GM19467 (cell line): ENCODE results near the gene MIGA2.

Experiments
- ATAC-seq: cut with Tn5 transposase; IDR thresholded peaks from one replicate; pipeline ENCODE4 v1.9.1; 2021; ENCODE audit warnings: mild to moderate bottlenecking, moderate library complexity; ENCODE audit not compliant: unreplicated experiment

Gene MIGA2

DNA sequence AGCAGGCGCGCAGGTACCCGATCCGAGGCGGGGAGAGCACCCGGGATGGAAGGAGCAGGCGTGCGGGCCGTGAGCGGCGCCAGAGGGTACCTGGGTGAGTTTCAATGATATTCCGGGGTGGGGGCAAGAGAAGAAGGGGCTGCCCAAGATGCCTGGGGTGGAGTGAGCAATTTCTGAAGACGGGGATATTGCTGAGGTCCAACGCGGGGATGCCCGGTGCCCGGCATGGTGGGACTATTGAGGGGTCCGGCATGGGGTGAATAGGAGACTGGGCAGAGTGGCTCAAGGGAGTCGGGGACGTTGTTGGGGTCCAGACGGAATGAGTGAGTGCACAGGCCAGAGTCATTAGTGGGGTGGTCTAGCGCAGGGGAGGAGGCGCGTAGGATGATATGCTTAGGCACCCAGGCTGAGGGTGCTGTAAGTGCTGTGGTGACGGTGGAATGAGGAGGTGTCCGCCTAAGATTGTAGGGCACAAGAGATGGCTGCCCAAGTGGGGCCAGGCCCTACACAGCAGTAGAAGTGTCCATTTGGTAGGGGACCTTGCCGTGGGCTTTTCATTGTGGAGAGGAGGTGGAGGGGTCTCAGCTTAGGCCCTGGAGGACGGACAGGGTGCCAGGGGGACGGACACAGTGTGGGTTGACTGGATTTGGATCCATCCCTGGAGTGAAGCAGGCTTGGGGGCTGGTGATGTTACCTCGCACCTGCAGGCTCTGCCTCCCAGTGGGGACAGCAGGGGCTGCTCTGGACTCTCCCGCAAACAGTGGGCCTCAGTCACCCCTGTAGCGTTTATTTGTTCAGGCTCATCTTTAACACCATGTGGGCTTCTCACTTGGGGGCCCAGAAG is 719 bp downstream of the MIGA2 start:
- ATAC-seq, result no peak

DNA sequence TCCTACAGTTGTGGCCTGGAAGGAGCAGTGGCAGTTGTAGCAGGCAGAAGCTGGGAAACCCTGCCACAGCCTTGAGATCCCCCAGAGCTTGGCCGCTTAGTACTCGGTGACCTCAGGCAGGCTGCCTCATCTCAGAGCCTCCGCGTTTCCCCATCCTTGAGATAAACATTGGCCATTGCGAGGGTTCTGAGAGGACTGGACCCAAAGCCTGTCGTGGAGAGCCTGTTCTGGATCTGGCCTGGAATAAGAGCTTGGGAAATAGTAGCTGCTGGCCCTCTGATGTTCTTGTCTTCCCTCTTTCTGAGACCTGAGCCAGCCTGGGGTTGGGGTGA is 1.3 kb downstream of the MIGA2 start:
- no peak for ATAC-seq

DNA sequence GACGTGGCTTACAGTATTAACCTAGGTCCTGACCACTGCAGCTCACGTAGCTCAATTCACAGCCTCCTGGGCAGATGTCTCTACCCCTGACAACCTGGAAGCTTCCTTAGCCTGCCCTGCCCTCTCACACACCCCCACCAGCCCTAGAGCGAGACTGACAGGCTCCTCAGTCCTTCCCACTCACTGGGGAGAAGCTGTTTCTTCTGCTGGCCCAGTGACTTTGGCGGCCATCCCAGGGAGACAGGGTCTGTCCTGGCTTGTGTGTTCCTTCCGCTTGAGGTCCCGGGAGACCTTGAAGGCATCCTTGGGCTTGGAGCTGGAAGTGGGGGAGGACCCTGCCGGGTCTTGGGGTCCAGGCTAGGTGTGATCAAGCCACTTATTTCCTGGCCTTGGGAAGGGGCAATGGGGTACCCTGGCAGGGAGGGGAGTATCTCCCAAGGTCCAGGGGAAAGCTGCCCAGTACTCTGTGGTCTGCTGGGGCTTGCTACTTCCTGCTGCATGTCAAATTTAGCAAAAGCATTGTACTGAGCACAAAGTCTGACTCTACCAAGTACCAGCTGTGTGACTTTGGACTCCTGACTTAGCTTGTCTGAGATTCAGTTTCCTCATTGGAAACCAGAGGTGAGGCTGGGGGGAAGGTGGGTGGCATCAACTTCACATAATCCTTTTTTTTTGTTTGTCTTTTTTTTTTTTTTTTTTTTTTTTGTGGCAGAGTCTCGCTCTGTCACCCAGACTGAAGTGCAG is 1.9 kb downstream of the MIGA2 start:
- no peak for ATAC-seq

DNA sequence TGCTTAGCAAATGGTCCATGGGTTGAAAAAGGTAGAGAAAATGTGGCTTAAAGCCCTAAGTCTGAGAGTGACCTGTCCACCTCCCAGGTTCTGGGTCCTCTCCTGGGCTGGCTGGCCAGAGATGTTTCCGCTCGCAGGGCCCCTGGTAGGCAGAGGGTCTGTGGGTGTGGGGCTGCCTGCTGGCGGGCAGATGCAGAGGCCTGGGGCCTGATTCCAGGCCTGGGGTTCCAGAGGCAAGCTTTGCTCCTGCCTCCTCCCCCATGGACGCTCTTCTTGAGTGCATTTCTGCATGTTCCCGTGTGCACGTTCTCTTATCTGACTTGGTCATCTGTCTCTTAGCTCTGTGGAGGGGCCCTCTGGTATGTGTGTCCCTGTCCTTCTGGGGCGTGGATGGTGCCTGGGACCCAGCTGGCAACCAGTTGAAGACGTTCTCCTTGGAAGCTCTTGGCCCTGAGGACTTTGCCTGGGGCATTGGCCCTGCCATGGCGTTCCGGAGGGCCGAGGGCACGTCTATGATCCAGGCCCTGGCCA is 3.8 kb downstream of the MIGA2 start:
- ATAC-seq, result no peak

DNA sequence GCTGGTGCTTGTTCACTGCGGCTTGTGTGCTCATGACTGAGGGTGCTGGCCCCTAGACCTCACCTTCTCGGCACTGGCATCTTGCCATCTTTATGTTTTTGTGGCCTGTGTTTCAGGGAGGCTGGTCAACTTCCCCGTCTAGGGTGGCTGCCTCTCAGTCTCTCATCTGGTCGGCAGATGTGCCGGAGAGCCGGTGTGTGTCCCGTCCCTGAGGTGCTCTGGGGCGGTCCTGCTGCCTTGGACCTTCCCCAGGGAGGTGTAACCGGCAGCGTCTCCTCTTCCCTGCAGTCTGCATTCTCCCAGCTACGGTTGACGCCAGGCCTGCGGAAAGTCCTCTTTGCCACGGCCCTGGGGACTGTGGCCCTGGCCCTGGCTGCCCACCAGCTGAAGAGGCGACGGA is 5.6 kb downstream of the MIGA2 start:
- no peak for ATAC-seq

DNA sequence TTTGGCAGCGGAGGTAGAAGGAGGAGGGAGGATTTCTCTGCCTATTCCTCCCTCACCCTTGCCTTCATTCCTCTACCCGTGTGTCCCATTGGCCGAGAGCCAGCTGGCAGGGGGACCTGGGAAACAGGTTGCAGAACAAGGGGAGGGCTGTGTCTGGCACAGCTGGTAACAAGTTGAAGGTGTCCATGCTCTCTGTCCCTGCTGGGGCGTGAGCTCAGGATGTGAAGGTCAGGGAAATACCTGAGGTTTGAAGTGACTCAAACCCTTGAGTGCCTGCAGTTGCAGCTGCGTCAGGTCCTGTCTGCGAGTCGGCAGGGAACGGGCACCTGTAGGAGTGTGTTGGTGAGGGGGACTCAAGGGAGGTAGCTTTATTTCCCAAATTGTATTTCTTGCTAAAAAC is 16.2 kb downstream of the MIGA2 start:
- no peak for ATAC-seq

DNA sequence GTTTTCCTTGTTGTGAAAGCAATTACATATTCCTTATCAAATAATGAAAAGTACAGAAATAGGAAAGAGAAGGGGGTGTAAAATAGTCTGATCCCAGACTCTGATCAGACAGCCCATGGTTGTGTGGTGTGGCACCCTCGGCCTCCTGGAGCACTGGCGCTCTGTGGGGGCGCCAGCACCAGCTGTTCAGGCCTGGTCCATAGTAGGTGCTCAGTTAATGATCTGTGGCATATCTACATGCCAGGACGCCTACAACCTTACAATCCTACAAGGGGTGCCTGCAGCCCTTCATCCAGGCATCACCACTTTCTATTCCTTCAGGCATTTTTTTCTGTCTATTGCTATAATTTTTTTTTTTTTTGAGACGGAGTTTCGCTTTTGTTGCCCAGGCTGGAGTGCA is 16.6 kb downstream of the MIGA2 start:
- ATAC-seq, result no peak

DNA sequence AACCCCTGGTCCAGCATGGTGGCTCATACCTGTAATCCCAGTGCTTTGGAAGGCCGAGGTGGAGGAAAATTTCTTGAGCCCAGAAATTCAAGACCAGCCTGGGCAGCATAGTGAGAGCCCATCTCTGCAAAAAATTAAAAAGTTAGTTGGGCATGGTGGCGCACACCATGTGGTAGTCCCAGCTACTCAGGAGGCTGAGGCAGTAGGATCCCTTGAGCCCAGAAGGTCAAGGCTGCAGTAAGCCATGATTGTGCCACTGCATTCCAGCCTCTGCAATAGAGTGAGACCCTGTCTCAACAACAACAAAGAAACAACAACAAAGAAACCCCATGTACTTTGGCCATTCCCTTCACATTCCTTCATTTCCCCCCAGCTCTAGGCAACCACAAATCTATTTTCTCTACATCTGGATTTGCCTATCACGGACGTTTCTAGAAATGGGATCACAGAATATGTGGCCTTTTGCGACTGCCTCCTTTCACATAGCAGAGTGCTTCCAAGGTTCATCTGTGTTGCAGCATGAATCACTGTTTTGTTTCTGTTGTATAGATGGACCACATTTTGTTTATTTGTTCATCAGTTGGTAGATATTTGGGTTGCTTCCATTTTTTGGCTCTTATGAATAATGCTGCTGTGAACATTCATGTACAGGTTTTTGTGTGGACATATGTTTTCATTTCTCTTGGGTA is 17.9 kb downstream of the MIGA2 start:
- ATAC-seq, result no peak

DNA sequence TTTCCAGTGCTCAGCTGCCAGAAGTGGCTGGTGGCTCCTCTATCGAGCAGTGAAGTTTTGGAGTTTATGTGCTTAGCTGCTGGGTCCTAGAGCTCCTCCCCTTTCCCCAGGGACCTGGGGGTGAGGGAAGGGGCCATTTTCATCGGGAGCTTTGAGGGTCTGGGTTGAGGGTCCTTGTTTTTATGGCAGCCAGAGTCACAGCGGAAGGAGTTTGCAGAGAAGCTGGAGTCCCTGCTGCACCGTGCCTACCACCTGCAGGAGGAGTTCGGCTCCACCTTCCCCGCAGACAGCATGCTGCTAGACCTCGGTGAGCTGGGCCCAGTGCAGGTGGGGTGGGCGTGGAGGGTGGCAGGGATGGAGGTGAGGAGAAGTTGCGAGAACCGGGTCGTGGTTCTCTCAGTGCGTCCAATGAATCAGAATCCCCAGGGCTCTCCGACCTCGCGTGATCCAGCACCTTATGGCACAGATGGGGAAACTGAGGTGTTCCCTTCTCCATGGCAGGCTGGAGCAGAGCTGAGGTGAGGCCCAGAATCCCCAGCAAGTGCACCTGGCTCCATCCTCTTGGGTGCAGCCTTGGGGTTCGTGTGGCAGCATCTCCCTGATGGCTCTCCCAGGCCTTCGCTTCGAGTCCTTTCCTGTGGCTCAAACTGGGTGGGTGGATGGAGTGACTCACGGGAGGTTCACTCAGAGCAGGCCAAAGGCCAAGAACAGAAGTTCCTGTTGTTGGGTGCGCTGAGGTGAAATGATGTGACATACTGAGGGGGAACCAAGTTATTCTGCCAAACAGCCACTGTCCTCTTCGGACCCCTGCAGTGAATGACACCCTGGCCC is 22.8 kb downstream of the MIGA2 start:
- ATAC-seq, result no peak

DNA sequence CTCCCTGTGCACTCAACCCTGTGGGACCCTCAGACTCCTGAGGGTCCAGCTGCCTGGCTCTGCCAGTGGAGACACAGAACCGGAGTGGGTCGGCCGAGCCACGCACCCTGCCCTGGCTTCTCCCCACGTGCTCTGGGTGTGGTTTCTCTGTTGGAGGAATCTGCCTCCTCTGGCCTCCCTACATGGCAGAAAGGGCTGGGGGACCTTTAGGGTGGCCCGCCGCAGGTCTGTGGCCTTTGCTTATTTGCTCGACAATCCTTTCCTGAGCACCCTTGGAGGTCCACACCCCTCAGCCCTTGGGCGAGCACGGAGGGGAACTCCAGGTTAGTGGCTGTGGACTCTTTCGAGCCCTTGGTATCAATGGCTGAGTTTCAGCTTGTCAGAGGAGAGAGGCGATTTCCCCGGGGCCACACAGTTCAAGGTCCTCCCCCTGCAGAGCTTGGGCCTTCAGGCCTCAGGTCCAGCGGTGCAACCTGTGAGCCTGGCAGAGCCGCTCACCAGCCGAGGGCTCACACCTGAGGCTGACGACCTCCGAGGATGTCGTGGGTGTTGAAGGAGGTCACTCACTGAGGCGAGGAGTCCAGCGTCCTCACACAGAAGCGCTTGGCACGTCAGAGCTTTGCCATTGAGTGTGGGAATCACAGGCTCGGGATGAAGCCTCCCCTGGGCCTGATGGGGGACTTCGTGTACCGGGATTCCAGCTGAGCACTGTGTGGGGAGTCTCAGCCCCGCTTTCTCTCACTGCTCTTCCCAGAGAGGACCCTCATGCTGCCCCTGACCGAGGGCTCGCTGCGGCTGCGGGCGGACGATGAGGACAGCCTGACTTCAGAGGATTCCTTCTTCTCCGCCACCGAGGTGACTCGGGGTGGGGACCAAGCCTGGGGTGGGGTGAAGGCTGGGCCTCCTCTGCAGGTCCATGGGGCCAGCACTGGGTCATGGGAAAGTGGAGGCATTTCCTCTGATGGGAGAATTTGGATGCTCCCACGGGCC is 23.7 kb downstream of the MIGA2 start:
- ATAC-seq, result no peak

DNA sequence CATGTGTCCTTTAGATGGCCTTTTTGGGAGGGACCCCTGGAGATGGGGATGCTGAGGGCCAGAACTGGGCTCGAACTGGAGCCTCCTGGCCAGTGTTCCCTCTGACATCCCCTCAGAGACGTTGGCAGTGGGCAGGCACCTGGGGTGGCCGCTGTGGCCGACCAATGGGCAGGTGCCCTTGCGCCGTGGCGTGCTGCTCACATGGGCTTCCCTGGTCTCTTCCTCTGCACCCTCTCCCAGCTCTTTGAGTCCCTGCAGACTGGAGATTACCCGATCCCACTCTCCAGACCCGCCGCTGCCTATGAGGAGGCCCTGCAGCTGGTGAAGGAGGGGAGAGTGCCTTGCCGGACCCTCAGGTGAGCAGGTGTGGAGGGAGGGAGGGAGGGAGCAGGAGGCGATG is 24.6 kb downstream of the MIGA2 start:
- ATAC-seq, result no peak

DNA sequence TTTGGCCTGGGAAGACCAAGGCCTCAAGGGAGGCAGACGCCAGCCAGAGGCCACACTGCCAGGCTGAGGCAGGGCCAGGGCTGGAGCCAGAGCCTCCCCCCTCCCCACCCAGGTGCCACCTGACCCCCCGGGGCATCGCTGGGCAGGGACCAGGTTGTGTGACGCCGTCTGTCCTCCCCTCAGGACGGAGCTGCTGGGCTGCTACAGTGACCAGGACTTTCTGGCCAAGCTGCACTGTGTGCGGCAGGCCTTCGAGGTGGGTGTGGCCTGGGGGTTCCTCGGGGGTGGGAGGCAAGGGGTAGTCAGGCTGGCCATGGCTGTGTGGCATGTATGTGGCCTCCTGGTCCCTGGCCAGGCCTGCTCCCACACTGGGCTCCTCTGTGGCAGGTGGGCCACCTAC is 26.6 kb downstream of the MIGA2 start:
- no peak for ATAC-seq

DNA sequence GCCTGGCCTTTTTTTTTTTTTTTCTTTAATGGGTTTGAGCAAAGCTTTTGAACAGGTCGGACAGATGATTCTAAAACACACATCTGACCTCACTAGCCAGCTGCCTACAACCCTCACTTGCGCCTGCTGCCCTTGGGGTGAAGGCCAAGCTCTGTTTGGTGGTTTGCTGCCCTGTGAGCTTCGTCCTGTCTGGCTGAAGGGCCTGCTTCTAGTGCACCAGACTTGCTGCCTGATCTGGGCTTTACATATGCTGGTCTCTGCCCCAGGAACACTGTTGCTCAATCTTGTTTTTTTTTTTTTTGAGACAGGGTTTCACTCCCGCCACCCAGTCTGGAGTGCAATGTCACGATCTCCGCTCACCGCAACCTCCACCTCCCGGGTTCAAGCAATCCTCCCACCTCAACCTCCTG is 28.1 kb downstream of the MIGA2 start:
- no peak for ATAC-seq

DNA sequence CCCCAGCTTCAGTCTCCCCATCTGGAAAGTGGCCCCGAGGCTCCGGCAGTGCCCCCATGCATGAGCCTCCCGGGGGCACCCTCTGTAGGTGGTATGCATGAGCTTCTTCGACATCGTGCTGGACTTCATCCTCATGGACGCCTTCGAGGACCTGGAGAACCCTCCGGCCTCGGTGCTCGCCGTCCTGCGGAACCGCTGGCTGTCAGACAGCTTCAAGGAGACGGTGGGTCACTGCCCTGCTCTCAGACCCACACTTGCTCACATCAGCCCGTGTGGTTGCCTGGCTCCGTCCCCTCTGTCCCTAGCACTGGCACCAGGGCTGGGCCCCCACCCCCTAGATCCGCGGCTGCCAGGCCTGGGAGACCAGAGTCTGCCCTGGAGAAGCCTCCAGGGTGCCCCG is 31.7 kb downstream of the MIGA2 start:
- ATAC-seq, result no peak

DNA sequence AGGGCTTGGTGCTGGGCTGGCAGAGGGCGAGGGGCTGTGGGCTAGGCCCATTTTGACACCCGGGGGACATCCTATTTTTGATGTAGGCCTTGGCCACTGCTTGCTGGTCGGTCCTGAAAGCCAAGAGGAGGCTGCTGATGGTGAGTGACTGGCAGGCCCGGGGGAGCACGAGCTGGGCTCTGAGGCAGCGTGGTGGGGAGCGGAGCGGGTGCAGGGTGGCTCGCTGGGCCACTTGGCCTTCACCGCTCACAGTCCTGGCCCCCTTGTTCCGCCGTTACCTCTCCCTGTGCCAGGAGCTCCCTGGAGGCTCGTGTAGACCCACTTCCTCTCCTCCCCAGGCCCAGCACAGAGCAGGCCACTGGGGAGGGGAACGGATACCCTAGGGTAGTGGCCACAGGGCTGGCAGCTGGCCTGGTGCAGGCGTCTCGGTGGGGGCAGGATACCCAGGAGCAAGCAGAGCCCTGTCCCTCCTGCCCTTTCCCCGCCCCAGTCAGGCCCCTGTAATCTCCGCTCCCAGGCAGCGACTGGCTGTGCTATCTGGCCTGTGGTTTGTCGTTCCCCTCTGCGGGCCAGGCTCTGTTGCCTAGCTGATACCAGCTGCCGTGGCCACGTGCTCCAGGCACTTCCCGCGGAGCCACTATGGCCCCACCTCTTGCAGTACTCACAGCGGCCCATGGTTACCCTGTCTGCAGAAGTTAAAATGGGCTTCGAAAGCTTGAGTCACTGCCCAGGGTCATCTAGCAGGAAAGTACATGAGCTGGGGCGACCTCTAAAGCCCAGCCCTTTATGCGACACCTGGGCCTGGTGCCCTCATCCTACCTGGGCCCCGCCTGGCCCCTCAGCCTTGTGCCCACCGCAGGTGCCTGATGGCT is 32.8 kb downstream of the MIGA2 start:
- ATAC-seq, result peak; percentile 64

DNA sequence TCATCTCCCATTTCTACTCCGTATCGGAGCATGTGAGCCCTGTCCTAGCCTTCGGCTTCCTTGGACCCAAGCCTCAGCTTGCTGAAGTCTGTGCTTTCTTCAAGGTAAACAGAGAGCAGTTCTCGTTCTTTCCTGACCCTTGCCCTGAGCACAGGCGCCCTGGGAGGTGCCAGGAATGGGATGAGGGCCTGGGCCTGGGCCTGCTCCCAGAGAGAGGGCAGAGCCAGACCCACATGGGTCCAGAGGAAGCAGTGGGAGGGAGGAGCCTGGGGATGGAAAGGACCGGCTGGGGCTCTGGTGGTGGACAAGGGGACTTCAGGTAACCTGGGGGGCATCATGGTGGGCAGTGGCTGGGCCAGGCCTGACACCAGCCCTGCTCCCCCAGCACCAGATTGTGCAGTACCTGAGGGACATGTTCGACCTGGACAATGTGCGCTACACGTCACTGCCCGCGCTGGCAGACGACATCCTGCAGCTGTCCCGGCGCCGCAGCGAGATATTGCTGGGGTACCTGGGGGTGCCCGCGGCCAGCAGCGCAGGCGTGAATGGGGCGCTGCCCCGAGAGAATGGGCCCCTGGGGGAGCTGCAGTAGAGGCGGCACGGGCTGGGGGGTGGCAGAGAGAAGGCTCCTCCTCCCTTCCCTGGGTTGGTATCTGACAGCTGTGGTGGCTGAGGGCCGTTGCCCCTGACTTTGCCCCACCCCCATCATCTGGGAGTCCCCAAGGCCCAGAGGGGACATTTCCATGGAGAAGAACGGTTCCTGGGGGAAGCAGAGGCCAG is 33.6 kb downstream of the MIGA2 start:
- no peak for ATAC-seq

DNA sequence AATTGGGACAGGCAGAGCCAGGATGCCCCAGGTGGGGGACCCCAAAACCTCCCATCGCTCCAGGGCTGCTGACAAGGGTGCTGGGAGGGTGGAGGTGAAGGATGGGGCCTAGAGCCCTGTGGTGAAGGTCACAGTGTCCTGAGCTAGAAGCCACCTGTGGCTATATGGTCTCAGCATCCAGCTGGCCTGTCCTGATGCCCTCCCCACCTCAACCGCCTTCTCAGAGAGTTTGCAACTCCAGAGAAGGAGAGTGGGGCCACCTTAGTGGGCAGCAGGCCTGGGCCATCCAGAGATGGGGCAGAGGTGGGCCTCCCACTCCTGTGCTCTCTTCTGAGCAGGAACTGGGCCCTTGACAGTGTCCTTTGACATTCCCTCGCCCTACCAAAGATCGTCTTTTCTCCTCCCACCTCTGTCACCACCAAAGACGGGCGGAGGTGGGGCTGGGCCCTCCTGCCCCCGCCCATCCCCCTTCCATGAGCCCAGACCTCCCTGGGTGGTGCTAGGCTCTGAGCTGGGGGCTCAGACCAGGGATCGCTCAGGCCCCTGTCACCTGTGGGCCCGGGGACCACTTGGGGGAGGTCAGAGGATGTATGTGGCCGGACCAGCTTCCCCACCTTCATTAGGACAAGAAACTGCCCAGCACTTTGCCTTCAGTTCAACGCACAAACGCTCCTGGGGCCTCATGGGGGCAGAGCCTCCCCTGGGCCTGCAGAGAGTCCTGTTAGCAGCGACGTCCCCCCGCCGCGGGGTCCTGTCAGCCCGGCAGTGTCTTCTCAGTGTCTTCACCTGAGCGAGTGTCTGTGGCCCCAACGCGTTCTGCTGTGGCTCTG is 34.5 kb downstream of the MIGA2 start:
- no peak for ATAC-seq
